ENCODE results near the gene PLXNA4.

PLXNA4 gene

DNA sequence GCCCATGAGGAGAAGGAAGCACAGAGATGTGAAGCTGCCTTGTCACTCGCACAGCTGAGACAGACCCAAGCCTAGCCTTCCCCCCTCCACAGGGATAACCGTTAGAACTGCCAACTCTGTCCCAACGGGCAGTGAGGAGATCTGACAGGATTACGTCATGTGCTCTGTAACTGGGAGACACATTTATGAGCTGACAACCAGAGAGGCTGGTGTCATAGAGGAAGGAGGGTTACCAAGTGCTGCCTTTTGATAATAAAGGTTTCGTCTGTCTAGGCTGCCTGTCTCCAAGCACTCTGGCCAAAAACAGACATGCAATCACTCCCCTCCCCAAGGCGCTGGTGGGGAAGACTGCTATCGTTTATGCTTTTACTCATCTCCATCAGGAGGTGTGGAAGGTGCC lies 165.9 kb downstream of the PLXNA4 start:
- Histone ChIP-seq H3K4me3 (ENCODE audit: insufficient read depth in 1 of 2, low read depth in 1 of 2, low read length in 2 of 2) (peak overlapping the region in 1 of 2 experiments; percentile 38), H2AK5ac (ENCODE audit: low read length, severe bottlenecking) (no peak overlapping the region), H3K36me3 (ENCODE audit: control insufficient read depth in 1 of 2, insufficient read depth in 2 of 2, low read depth in 1 of 2, low read length in 2 of 2) (no peaks in the 10 kb centered on the region), H3K4me2 (ENCODE audit: low read length, poor library complexity, severe bottlenecking) (no peak overlapping the region), H2BK120ac (ENCODE audit: low read depth, low read length) (no peak overlapping the region), H3K27ac (ENCODE audit: low read length, poor library complexity, severe bottlenecking) (no peak overlapping the region), H3K9me3 (ENCODE audit: control insufficient read depth, low read length) (no peaks in the 10 kb centered on the region), H4K8ac (ENCODE audit: low read length) (no peak overlapping the region), H2BK5ac (ENCODE audit: low read depth, low read length, poor library complexity, severe bottlenecking) (no peak overlapping the region), H3K27me3 (ENCODE audit: control insufficient read depth in 1 of 2, insufficient read depth in 1 of 2, low read length in 2 of 2) (peaks cover 0 to 9% of the 10 kb centered on the region in 2 experiments), H2BK15ac (ENCODE audit: low read depth, poor library complexity, severe bottlenecking) (no peak overlapping the region), H3K4ac (ENCODE audit: low read depth in 1 of 2, low read length in 2 of 2) (no peak overlapping the region), H2BK12ac (ENCODE audit: low read length in 2 of 2) (no peak overlapping the region), H3K4me1 (ENCODE audit: control insufficient read depth, insufficient read depth, low read depth, low read length) (no peaks in the 10 kb centered on the region), H3K18ac (ENCODE audit: low read depth in 1 of 2, low read length in 2 of 2) (peak overlapping the region in 1 of 2 experiments; percentile 67), H4K91ac (ENCODE audit: low read length) (no peak overlapping the region), H3K14ac (ENCODE audit: low read length in 2 of 2) (no peak overlapping the region), H3K23ac (ENCODE audit: low read length in 2 of 2) (no peak overlapping the region), H2AFZ (ENCODE audit: low read depth, low read length) (no peak overlapping the region), H3K79me1 (replicated peaks; ENCODE audit: low read length, poor library complexity, severe bottlenecking) (no peaks in the 10 kb centered on the region), H3K9ac (ENCODE audit: low read length) (peak overlapping the region; percentile 23)
- peak; percentile 25 for DNase-seq
- 45% methylated on average over 7 of the region's 7 CpGs for WGBS

- Histone ChIP-seq H2AFZ (ENCODE audit: low read depth, low read length) (no peak overlapping the region), H3K4ac (ENCODE audit: low read depth in 1 of 2, low read length in 2 of 2) (no peak overlapping the region), H3K27me3 (ENCODE audit: control insufficient read depth in 1 of 2, insufficient read depth in 1 of 2, low read length in 2 of 2) (peaks cover 0 to 4% of the 10 kb centered on the region in 2 experiments), H3K14ac (ENCODE audit: low read length in 2 of 2) (no peak overlapping the region), H3K9ac (ENCODE audit: low read length) (no peak overlapping the region), H3K9me3 (ENCODE audit: control insufficient read depth, low read length) (no peaks in the 10 kb centered on the region), H3K79me1 (replicated peaks; ENCODE audit: low read length, poor library complexity, severe bottlenecking) (no peaks in the 10 kb centered on the region), H2BK5ac (ENCODE audit: low read depth, low read length, poor library complexity, severe bottlenecking) (no peak overlapping the region), H3K4me2 (ENCODE audit: low read length, poor library complexity, severe bottlenecking) (no peak overlapping the region), H3K27ac (ENCODE audit: low read length, poor library complexity, severe bottlenecking) (no peak overlapping the region), H4K8ac (ENCODE audit: low read length) (no peak overlapping the region), H2BK120ac (ENCODE audit: low read depth, low read length) (no peak overlapping the region), H3K36me3 (ENCODE audit: control insufficient read depth in 1 of 2, insufficient read depth in 2 of 2, low read depth in 1 of 2, low read length in 2 of 2) (no peaks in the 10 kb centered on the region), H3K4me1 (ENCODE audit: control insufficient read depth, insufficient read depth, low read depth, low read length) (no peaks in the 10 kb centered on the region), H3K4me3 (ENCODE audit: insufficient read depth in 1 of 2, low read depth in 1 of 2, low read length in 2 of 2) (no peak overlapping the region), H3K18ac (ENCODE audit: low read depth in 1 of 2, low read length in 2 of 2) (no peak overlapping the region), H4K91ac (ENCODE audit: low read length) (no peak overlapping the region), H2BK12ac (ENCODE audit: low read length in 2 of 2) (no peak overlapping the region), H2AK5ac (ENCODE audit: low read length, severe bottlenecking) (no peak overlapping the region), H3K23ac (ENCODE audit: low read length in 2 of 2) (no peak overlapping the region), H2BK15ac (ENCODE audit: low read depth, poor library complexity, severe bottlenecking) (no peak overlapping the region)
- WGBS: no CpG with 5 or more reads among the region's 2 CpGs
- DNase-seq: no peak
These were observed 168.5 kb downstream of the PLXNA4 start for GRCh38 chr7:132407764-132408163.

DNA sequence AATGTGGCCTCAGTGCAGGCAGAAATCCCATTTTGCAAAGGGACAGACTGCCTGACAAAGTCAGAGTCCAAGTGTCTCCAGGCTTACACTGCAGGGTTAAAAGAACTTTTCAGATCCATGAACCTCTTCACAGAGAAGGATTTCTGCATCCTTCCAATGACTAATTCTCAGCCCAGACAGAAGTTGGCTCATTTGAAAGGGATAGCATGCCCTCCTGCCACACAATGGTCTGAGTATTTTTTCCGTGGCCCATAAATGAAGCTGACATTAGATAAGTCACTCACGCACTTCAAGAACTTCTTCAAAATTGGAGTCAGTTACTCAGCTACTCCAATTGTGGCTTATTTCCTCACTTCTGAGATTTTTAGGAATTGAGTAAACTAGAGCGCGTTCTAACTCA lies 170.2 kb downstream of the PLXNA4 start:
- no peak overlapping the region for H3K23ac ChIP-seq (ENCODE audit: low read length in 2 of 2)
- H2AFZ ChIP-seq (ENCODE audit: low read depth, low read length): no peak overlapping the region
- H4K91ac ChIP-seq (ENCODE audit: low read length): no peak overlapping the region
- H3K4me3 ChIP-seq (ENCODE audit: insufficient read depth in 1 of 2, low read depth in 1 of 2, low read length in 2 of 2): no peak overlapping the region
- no peak overlapping the region for H3K18ac ChIP-seq (ENCODE audit: low read depth in 1 of 2, low read length in 2 of 2)
- H3K4me2 ChIP-seq (ENCODE audit: low read length, poor library complexity, severe bottlenecking): no peak overlapping the region
- H3K27me3 ChIP-seq (ENCODE audit: control insufficient read depth in 1 of 2, insufficient read depth in 1 of 2, low read length in 2 of 2): peaks cover 0 to 4% of the 10 kb centered on the region in 2 experiments
- H2BK120ac ChIP-seq (ENCODE audit: low read depth, low read length): no peak overlapping the region
- no peaks in the 10 kb centered on the region for H3K36me3 ChIP-seq (ENCODE audit: control insufficient read depth in 1 of 2, insufficient read depth in 2 of 2, low read depth in 1 of 2, low read length in 2 of 2)
- no peak for DNase-seq
- H2AK5ac ChIP-seq (ENCODE audit: low read length, severe bottlenecking): no peak overlapping the region
- 90% methylated on average over 4 of the region's 4 CpGs for WGBS
- H2BK5ac ChIP-seq (ENCODE audit: low read depth, low read length, poor library complexity, severe bottlenecking): no peak overlapping the region
- H2BK15ac ChIP-seq (ENCODE audit: low read depth, poor library complexity, severe bottlenecking): no peak overlapping the region
- H3K4ac ChIP-seq (ENCODE audit: low read depth in 1 of 2, low read length in 2 of 2): no peak overlapping the region
- no peak overlapping the region for H3K27ac ChIP-seq (ENCODE audit: low read length, poor library complexity, severe bottlenecking)
- no peaks in the 10 kb centered on the region for H3K79me1 ChIP-seq (replicated peaks; ENCODE audit: low read length, poor library complexity, severe bottlenecking)
- H3K9ac ChIP-seq (ENCODE audit: low read length): no peak overlapping the region
- no peak overlapping the region for H3K14ac ChIP-seq (ENCODE audit: low read length in 2 of 2)
- no peaks in the 10 kb centered on the region for H3K4me1 ChIP-seq (ENCODE audit: control insufficient read depth, insufficient read depth, low read depth, low read length)
- no peak overlapping the region for H2BK12ac ChIP-seq (ENCODE audit: low read length in 2 of 2)
- H4K8ac ChIP-seq (ENCODE audit: low read length): no peak overlapping the region
- H3K9me3 ChIP-seq (ENCODE audit: control insufficient read depth, low read length): no peaks in the 10 kb centered on the region

DNA sequence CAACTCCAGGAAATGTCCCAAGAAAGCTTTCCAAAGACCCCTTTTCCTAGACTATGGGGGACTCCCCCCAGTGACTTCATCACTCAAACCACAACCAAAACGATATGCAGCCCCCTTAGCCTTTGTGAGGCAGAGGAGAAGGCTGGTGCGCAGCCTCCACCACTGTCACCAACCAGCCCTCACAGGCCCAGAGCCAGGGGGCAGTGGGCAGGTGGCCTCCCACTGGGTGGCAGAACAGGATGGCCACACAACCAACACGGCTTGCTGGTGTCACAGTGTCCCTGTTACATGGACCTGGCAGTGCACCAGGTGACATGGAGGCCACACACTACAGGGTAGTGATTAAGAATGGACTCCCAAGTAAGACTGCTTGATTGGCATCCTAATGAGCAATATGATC lies 172.0 kb downstream of the PLXNA4 start:
- no peaks in the 10 kb centered on the region for H3K79me1 ChIP-seq (replicated peaks; ENCODE audit: low read length, poor library complexity, severe bottlenecking)

More for the DNA sequence above, 172.0 kb downstream of the PLXNA4 start:
- H3K27me3 ChIP-seq (ENCODE audit: control insufficient read depth in 1 of 2, insufficient read depth in 1 of 2, low read length in 2 of 2): no peaks in the 10 kb centered on the region
- H2BK120ac ChIP-seq (ENCODE audit: low read depth, low read length): no peak overlapping the region
- H2BK12ac ChIP-seq (ENCODE audit: low read length in 2 of 2): no peak overlapping the region
- no peak for DNase-seq
- no peak overlapping the region for H3K4me2 ChIP-seq (ENCODE audit: low read length, poor library complexity, severe bottlenecking)
- no peaks in the 10 kb centered on the region for H3K36me3 ChIP-seq (ENCODE audit: control insufficient read depth in 1 of 2, insufficient read depth in 2 of 2, low read depth in 1 of 2, low read length in 2 of 2)
- H3K9me3 ChIP-seq (ENCODE audit: control insufficient read depth, low read length): no peaks in the 10 kb centered on the region
- H3K27ac ChIP-seq (ENCODE audit: low read length, poor library complexity, severe bottlenecking): no peak overlapping the region
- H3K4me1 ChIP-seq (ENCODE audit: control insufficient read depth, insufficient read depth, low read depth, low read length): no peaks in the 10 kb centered on the region
- H4K8ac ChIP-seq (ENCODE audit: low read length): no peak overlapping the region
- H3K9ac ChIP-seq (ENCODE audit: low read length): no peak overlapping the region
- no peak overlapping the region for H2BK5ac ChIP-seq (ENCODE audit: low read depth, low read length, poor library complexity, severe bottlenecking)
- H2AK5ac ChIP-seq (ENCODE audit: low read length, severe bottlenecking): no peak overlapping the region
- no peak overlapping the region for H3K23ac ChIP-seq (ENCODE audit: low read length in 2 of 2)
- no peak overlapping the region for H3K14ac ChIP-seq (ENCODE audit: low read length in 2 of 2)
- WGBS: 91% methylated on average over 3 of the region's 3 CpGs
- H3K4ac ChIP-seq (ENCODE audit: low read depth in 1 of 2, low read length in 2 of 2): no peak overlapping the region
- no peak overlapping the region for H3K4me3 ChIP-seq (ENCODE audit: insufficient read depth in 1 of 2, low read depth in 1 of 2, low read length in 2 of 2)
- no peak overlapping the region for H3K18ac ChIP-seq (ENCODE audit: low read depth in 1 of 2, low read length in 2 of 2)
- H4K91ac ChIP-seq (ENCODE audit: low read length): no peak overlapping the region
- no peak overlapping the region for H2BK15ac ChIP-seq (ENCODE audit: low read depth, poor library complexity, severe bottlenecking)
- H2AFZ ChIP-seq (ENCODE audit: low read depth, low read length): no peak overlapping the region
